H1 (cell line): ENCODE results near the gene DPH1. TPM values are rescaled to one million over a fixed set of nuclear protein-coding genes. Genes with fewer than 3 reads are reported as not detected.

Source experiments
- CTCF ChIA-PET: fragments of 300-600 bp; sonication (Branson Sonifier 250); formaldehyde crosslinking; loops from one replicate; lab custom pipeline; 2021; ENCODE audit not compliant: partially characterized antibody; lab: Charles Lee
- POLR2A ChIA-PET: fragments of 300-600 bp; sonication (Branson Sonifier 250); formaldehyde crosslinking; loops from one replicate; lab custom pipeline; 2021; ENCODE audit warnings: inconsistent platforms; ENCODE audit not compliant: partially characterized antibody; lab: Charles Lee
- DNase-seq, 2 experiments: peaks; one replicate each; pipeline versions ENCODE4 v3.0.0 to v3.0.0-alpha.2; 2010 to 2022; ENCODE audit warnings: low spot score in 2 of 2, low read depth in 1 of 2, mixed read lengths in 1 of 2
- FAIRE-seq: peaks from 2 replicates; lab custom pipeline; 2011; peaks lifted over from hg19 to GRCh38; lab: Jason Lieb, UNC
- H2AFZ ChIP-seq: 2 replicates; pipeline ENCODE4 v1.8.1; 2012; ENCODE audit warnings: low read length, inconsistent platforms
- H2AK5ac ChIP-seq: 2 replicates; pipeline ENCODE4 v1.6.1; 2013; ENCODE audit warnings: low read depth, low read length
- H2BK120ac ChIP-seq: replicated peaks from 2 replicates; pipeline ENCODE3; 2013; ENCODE audit warnings: low read depth, low read length, inconsistent platforms
- H2BK12ac ChIP-seq: 2 replicates; pipeline ENCODE4 v1.6.1; 2013; ENCODE audit warnings: low read depth, low read length
- H2BK15ac ChIP-seq: 2 replicates; pipeline ENCODE4 v1.6.1; 2013; ENCODE audit warnings: low read length
- H2BK20ac ChIP-seq: 2 replicates; pipeline ENCODE4 v1.6.1; 2013; ENCODE audit warnings: low read length
- H2BK5ac ChIP-seq: 2 replicates; pipeline ENCODE4 v1.6.1; 2013; ENCODE audit warnings: low read depth, low read length
- H3K14ac ChIP-seq: 2 replicates; pipeline ENCODE4 v1.6.1; 2013; ENCODE audit warnings: inconsistent platforms; ENCODE audit not compliant: insufficient read length
- H3K18ac ChIP-seq: 2 replicates; pipeline ENCODE4 v1.6.1; 2013; ENCODE audit warnings: low read length; ENCODE audit errors: extremely low read depth
- H3K23ac ChIP-seq: 2 replicates; pipeline ENCODE4 v1.6.1; 2013; ENCODE audit warnings: inconsistent platforms; ENCODE audit not compliant: insufficient read length
- H3K23me2 ChIP-seq: 2 replicates; pipeline ENCODE4 v1.6.1; 2013; ENCODE audit warnings: low read depth, low read length
- H3K27ac ChIP-seq: 2 replicates; pipeline ENCODE4 v1.6.1; 2011; ENCODE audit warnings: low read depth, low read length, inconsistent platforms
- H3K27me3 ChIP-seq, 4 experiments: replicated peaks in 1 of 4; 1 replicate in 1 of 4; 2 replicates in 3 of 4; pipeline versions ENCODE4 v1.6.1 to v1.8.1; 2011 to 2013; ENCODE audit warnings: low read length in 3 of 4, mild to moderate bottlenecking in 3 of 4, inconsistent platforms in 2 of 4, mixed read lengths in 2 of 4, moderate library complexity in 1 of 4; ENCODE audit not compliant: control insufficient read depth in 3 of 4, insufficient read depth in 3 of 4; ENCODE audit errors: extremely low read depth in 1 of 4
- H3K36me3 ChIP-seq, 4 experiments: 2 replicates each; pipeline versions ENCODE4 v1.6.1 to v1.8.1; 2011 to 2013; ENCODE audit warnings: mild to moderate bottlenecking in 4 of 4, low read length in 3 of 4, moderate library complexity in 2 of 4, control low read depth in 1 of 4, inconsistent platforms in 1 of 4; ENCODE audit not compliant: insufficient read depth in 4 of 4, control insufficient read depth in 2 of 4
- H3K4ac ChIP-seq: replicated peaks from 2 replicates; pipeline ENCODE3; 2013; ENCODE audit warnings: low read length, low read depth, mixed read lengths, inconsistent platforms; ENCODE audit not compliant: insufficient read length
- H3K4me1 ChIP-seq, 4 experiments: replicated peaks in 1 of 4; 1 replicate in 1 of 4; 2 replicates in 3 of 4; pipeline versions ENCODE4 v1.6.1 to v1.8.1; 2011 to 2013; ENCODE audit warnings: low read length in 3 of 4, inconsistent platforms in 2 of 4, mixed read lengths in 1 of 4; ENCODE audit not compliant: insufficient read depth in 4 of 4, control insufficient read depth in 3 of 4
- H3K4me2 ChIP-seq, 2 experiments: 2 replicates each; pipeline versions ENCODE4 v1.6.1 to v1.8.1; 2011 to 2013; ENCODE audit warnings: low read depth in 2 of 2, low read length in 2 of 2, control low read depth in 1 of 2, inconsistent platforms in 1 of 2, mild to moderate bottlenecking in 1 of 2; ENCODE audit not compliant: insufficient read depth in 1 of 2
- H3K4me3 ChIP-seq, 4 experiments: fragments of 200-600, 300-600 bp in 1 of 4; sonication (generic), shearing (Covaris generic), sonication (Bioruptor Twin) in 1 of 4; 2 replicates each; pipeline versions ENCODE4 v1.5.1 to v1.8.1; 2011 to 2016; ENCODE audit warnings: low read length in 4 of 4, low read depth in 3 of 4, control low read depth in 2 of 4, inconsistent platforms in 2 of 4, mild to moderate bottlenecking in 2 of 4, mixed read lengths in 1 of 4, moderate library complexity in 1 of 4; ENCODE audit not compliant: insufficient read depth in 2 of 4; ENCODE audit errors: extremely low read depth in 1 of 4
- H3K56ac ChIP-seq: replicated peaks from 2 replicates; pipeline ENCODE3; 2013; ENCODE audit warnings: low read depth, mild to moderate bottlenecking, mixed read lengths, low read length, inconsistent platforms; ENCODE audit not compliant: insufficient read length
- H3K79me1 ChIP-seq: 2 replicates; pipeline ENCODE4 v1.6.1; 2013; ENCODE audit warnings: low read depth, low read length, control low read depth
- H3K79me2 ChIP-seq, 2 experiments: 2 replicates each; pipeline versions ENCODE4 v1.6.1 to v1.8.1; 2012 to 2013; ENCODE audit warnings: low read length in 2 of 2, mild to moderate bottlenecking in 2 of 2, inconsistent platforms in 1 of 2; ENCODE audit not compliant: insufficient read depth in 2 of 2, control insufficient read depth in 1 of 2
- H3K9ac ChIP-seq, 4 experiments: replicated peaks in 1 of 4; 1 replicate in 1 of 4; 2 replicates in 3 of 4; pipeline versions ENCODE4 v1.6.1 to v1.8.1; 2011 to 2013; ENCODE audit warnings: low read depth in 3 of 4, low read length in 3 of 4, control low read depth in 2 of 4, mild to moderate bottlenecking in 2 of 4, moderate library complexity in 2 of 4, inconsistent platforms in 1 of 4; ENCODE audit errors: extremely low read depth in 1 of 4
- H3K9me3 ChIP-seq, 2 experiments: 2 replicates each; pipeline versions ENCODE4 v1.6.1 to v1.8.1; 2012 to 2013; ENCODE audit warnings: mild to moderate bottlenecking in 2 of 2, moderate library complexity in 2 of 2, control low read depth in 1 of 2, inconsistent platforms in 1 of 2, low read depth in 1 of 2, low read length in 1 of 2, mixed read lengths in 1 of 2; ENCODE audit not compliant: insufficient read depth in 2 of 2
- H4K20me1 ChIP-seq, 2 experiments: replicated peaks in 1 of 2; 2 replicates each; pipeline versions ENCODE3 to v1.8.1; 2011 to 2013; ENCODE audit warnings: inconsistent platforms in 2 of 2, low read length in 2 of 2, mild to moderate bottlenecking in 1 of 2; ENCODE audit not compliant: insufficient read depth in 2 of 2, control insufficient read depth in 1 of 2
- H4K5ac ChIP-seq: 2 replicates; pipeline ENCODE4 v1.6.1; 2013; ENCODE audit warnings: low read length, low read depth, mixed read lengths, inconsistent platforms; ENCODE audit not compliant: insufficient read length
- H4K8ac ChIP-seq: 2 replicates; pipeline ENCODE4 v1.8.0; 2013; ENCODE audit warnings: mild to moderate bottlenecking, moderate library complexity, low read length, inconsistent platforms; ENCODE audit not compliant: insufficient read depth; ENCODE audit errors: extremely low read depth
- H4K91ac ChIP-seq: replicated peaks from 2 replicates; pipeline ENCODE3; 2013; ENCODE audit warnings: low read length, mixed read lengths, inconsistent platforms; ENCODE audit not compliant: insufficient read length
- ASH2L ChIP-seq: fragments of 200-600, 300-600 bp; sonication (generic); IDR thresholded peaks from one replicate; pipeline ENCODE4 v1.7.1; 2017; ENCODE audit warnings: low read length
- CEBPB ChIP-seq: IDR thresholded peaks from 2 replicates; pipeline ENCODE4 v1.6.1; 2012; ENCODE audit warnings: low read depth, low read length
- CHD1 ChIP-seq: IDR thresholded peaks from 2 replicates; pipeline ENCODE4 v1.6.1; 2012; ENCODE audit warnings: low read depth, low read length, improper control_type of control experiment
- E2F6 ChIP-seq: IDR thresholded peaks from 2 replicates; pipeline ENCODE4 v1.6.1; 2012; ENCODE audit warnings: inconsistent platforms
- FOSL1 ChIP-seq: IDR thresholded peaks from 2 replicates; pipeline ENCODE4 v1.6.1; 2011; ENCODE audit warnings: mild to moderate bottlenecking, low read depth, low read length, moderate library complexity; ENCODE audit not compliant: insufficient read depth
- HDAC2 ChIP-seq, 2 experiments: fragments of 300-600 bp in 1 of 2; sonication (generic) in 1 of 2; IDR thresholded peaks; 2 replicates each; pipeline ENCODE4 v1.6.1; 2011 to 2012; ENCODE audit warnings: low read depth in 2 of 2, low read length in 2 of 2, mild to moderate bottlenecking in 2 of 2, moderate library complexity in 2 of 2, borderline replicate concordance in 1 of 2, inconsistent platforms in 1 of 2
- JUND ChIP-seq: IDR thresholded peaks from 2 replicates; pipeline ENCODE4 v1.6.1; 2011; ENCODE audit warnings: mild to moderate bottlenecking, improper control_type of control experiment, low read length
- NRF1 ChIP-seq: IDR thresholded peaks from 2 replicates; pipeline ENCODE4 v1.6.1; 2011; ENCODE audit warnings: mild to moderate bottlenecking, low read depth, low read length, improper control_type of control experiment
- POLR2A ChIP-seq, 2 experiments: IDR thresholded peaks; 1 replicate in 1 of 2; 2 replicates in 1 of 2; pipeline ENCODE4 v1.6.1; 2011; ENCODE audit warnings: low read depth in 2 of 2, low read length in 2 of 2, mild to moderate bottlenecking in 2 of 2; ENCODE audit errors: control extremely low read depth in 1 of 2
- POU5F1 ChIP-seq: IDR thresholded peaks from 2 replicates; pipeline ENCODE4 v1.6.1; 2011; ENCODE audit warnings: low read depth, mild to moderate bottlenecking, low read length, moderate library complexity
- RAD21 ChIP-seq, 2 experiments: IDR thresholded peaks in 1 of 2; conservative IDR thresholded peaks in 1 of 2; 2 replicates each; pipeline ENCODE4 v1.6.1; 2011; ENCODE audit warnings: low read depth in 2 of 2, low read length in 2 of 2, improper control_type of control experiment in 1 of 2, inconsistent platforms in 1 of 2, mild to moderate bottlenecking in 1 of 2, moderate library complexity in 1 of 2
- RFX5 ChIP-seq: IDR thresholded peaks from 2 replicates; pipeline ENCODE4 v1.6.1; 2011; ENCODE audit warnings: low read depth, low read length, improper control_type of control experiment, borderline replicate concordance
- WGBS, 2 experiments: shearing (Covaris generic) in 1 of 2; methylation state at CpG; one replicate each; pipeline versions ENCODE4 v1.1.6 to v1.1.7; 2013 to 2015; ENCODE audit warnings: low lambda C conversion rate in 2 of 2, mixed read lengths in 2 of 2, inconsistent platforms in 1 of 2, low coverage in 1 of 2, missing lambda C conversion rate in 1 of 2; ENCODE audit not compliant: insufficient replicate concordance in 2 of 2, insufficient coverage in 1 of 2, insufficient read length in 1 of 2; ENCODE audit errors: extremely low coverage in 1 of 2, missing lambda C conversion rate in 1 of 2; 5-methylcytosine and 5-hydroxymethylcytosine counted together
- polyA plus RNA-seq, 7 experiments: library from polyadenylated mRNA; depleted of rRNA in 3 of 7; stranded (reverse) in 5 of 7; unstranded in 2 of 7; fragments of >200 nt in 5 of 7; fragments of 200-250 nt in 2 of 7; gene quantifications; 1 replicate in 5 of 7; 2 replicates in 1 of 7; 4 replicates in 1 of 7; pipeline versions ENCODE4 v1.2.1 to v1.2.3, GENCODE V29; 2011 to 2013; ENCODE audit warnings: missing spikeins in 2 of 7, mixed read lengths in 2 of 7
- total RNA-seq: library from RNA; stranded (reverse); fragmentation: NEBNext Ultra II Directional; extraction: Animal tissue kit (Norgen Biotek cat#: 25700); gene quantifications from 2 replicates; pipeline ENCODE4 v1.2.1, GENCODE V29; 2021

The DPH1 gene
- total and polyA plus RNA-seq, 2 of the 8 experiments (the other 6 are each of a cell fraction or from before 2014, with no cell fraction given) = 24.9 to 30.0 TPM

DNA sequence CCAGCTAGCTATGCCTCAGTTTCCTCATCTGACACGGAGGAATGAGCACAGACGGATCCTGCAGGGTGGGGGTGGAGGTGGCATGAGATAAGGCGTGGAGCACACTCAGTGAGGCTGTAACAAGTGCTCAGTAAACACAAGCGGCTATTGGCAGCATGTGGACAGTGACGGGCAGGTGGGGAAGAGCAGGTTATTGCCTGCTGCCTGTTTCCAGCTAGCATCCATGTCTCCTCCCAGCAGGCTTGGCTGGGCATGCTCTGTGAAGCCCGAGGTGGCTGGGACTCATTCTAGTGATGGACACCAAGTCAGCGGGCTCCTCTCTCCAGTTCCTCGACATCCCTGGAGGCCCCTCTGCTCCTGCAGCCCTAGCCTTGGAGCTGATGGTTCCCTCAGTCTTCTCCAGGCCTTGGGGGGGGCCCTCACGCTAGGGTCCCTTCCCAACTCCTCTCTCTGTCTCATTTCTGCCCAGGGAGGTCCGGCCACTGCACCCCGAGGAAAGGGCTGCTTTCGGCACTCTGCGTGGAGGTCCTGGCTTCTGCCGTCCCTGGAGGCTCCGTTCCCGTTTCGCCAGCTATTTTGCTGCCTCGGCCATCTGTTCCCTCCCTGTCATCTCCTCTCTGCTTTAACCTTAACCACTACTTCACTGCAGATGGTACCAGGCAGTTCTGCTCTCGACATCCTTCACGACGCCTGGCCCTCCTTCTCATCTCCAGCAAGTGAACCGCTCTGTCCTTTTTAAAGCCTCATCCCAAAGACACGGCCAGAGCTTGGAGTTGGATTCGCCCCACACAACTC lies 11.0 kb upstream of the DPH1 start:
- no peak overlapping the region for H3K14ac ChIP-seq
- H3K9me3 ChIP-seq = no peaks in the 10 kb centered on the region
- no peaks in the 10 kb centered on the region for H3K79me1 ChIP-seq
- H3K36me3 ChIP-seq = no peaks in the 10 kb centered on the region
- H3K4me2 ChIP-seq = no peak overlapping the region
- H3K27ac ChIP-seq = no peak overlapping the region
- no peak overlapping the region for H2BK12ac ChIP-seq
- H4K8ac ChIP-seq = no peak overlapping the region
- no peak overlapping the region for H3K9ac ChIP-seq
- no peak overlapping the region for H4K5ac ChIP-seq
- H2BK15ac ChIP-seq = no peak overlapping the region
- H3K79me2 ChIP-seq = no peaks in the 10 kb centered on the region
- no peak overlapping the region for H3K56ac ChIP-seq
- peaks cover under 1% of the 10 kb centered on the region; the same call in 1 of the 2 replicates for H3K23me2 ChIP-seq
- DNase-seq (no peak), FAIRE-seq (no peak)
- 85% methylated on average over 23 of the region's 24 CpGs; no CpG with 5 or more reads in 1 of the 2 experiments for WGBS, 2 experiments
- H3K4me1 ChIP-seq = peaks cover 0 to 6% (median 3%) of the 10 kb centered on the region in 4 experiments; a peak in 6 of 7 replicates
- no peak overlapping the region for H3K4me3 ChIP-seq
- H3K27me3 ChIP-seq = peaks cover 14 to 52% (median 45%) of the 10 kb centered on the region in 4 experiments
- H2BK120ac ChIP-seq = no peak overlapping the region
- no peak overlapping the region for H4K91ac ChIP-seq
- H2AFZ ChIP-seq = no peak overlapping the region
- H3K18ac ChIP-seq = no peak overlapping the region
- ChIA-PET CTCF (interaction anchor here (1.0 to 1.9 kb wide), 7 partner anchors 10 to 154 kb away, joined by 3 to 6 read pairs (median 4); no protein-coding TSS in a partner anchor), POLR2A (interaction anchor here (0.6 to 1.0 kb wide), 4 partner anchors 8 to 601 kb away, joined by 3 to 5 read pairs (median 3); no protein-coding TSS in a partner anchor)
- H2BK20ac ChIP-seq = no peak overlapping the region
- H2AK5ac ChIP-seq = no peak overlapping the region
- no peak overlapping the region for H2BK5ac ChIP-seq
- no peak overlapping the region for H3K23ac ChIP-seq
- H4K20me1 ChIP-seq = peaks cover 0 to 2% of the 10 kb centered on the region in 2 experiments
- H3K4ac ChIP-seq = no peak overlapping the region
- no peak for TF ChIP-seq FOSL1
- TF ChIP-seq HDAC2 (IDR thresholded peaks at IDR 0.05; ENCODE audit: borderline replicate concordance in 1 of 2, low read depth in 2 of 2, low read length in 2 of 2) = no peak
- no peak for TF ChIP-seq E2F6
- no peak for TF ChIP-seq POU5F1
- no peak for TF ChIP-seq CEBPB
- TF ChIP-seq CHD1 = no peak
- no peak for TF ChIP-seq RFX5
- TF ChIP-seq POLR2A (IDR thresholded peaks at IDR 0.05; ENCODE audit: control extremely low read depth in 1 of 2, low read depth in 2 of 2, low read length in 2 of 2) = no peak
- TF ChIP-seq ASH2L = no peak
- no peak for TF ChIP-seq NRF1
- no peak for TF ChIP-seq RAD21 (IDR thresholded peaks at IDR 0.05 in 1 of 2, conservative IDR thresholded peaks at IDR 0.05 in 1 of 2; ENCODE audit: low read depth in 2 of 2, low read length in 2 of 2)
- TF ChIP-seq JUND = no peak
